GM12801 (cell line): ENCODE results near the gene ADAMTS18.

Experiments used
- CTCF ChIP-seq: IDR thresholded peaks from one replicate; pipeline ENCODE4 v1.5.1; 2011; ENCODE audit warnings: control low read depth; ENCODE audit not compliant: insufficient read length; ENCODE audit errors: extremely low read depth

ADAMTS18 gene

GRCh38 chr16:77393955-77394354 is 40.9 kb downstream of the ADAMTS18 start:
- no peak for TF ChIP-seq CTCF

GRCh38 chr16:77387815-77388209 is 47.0 kb downstream of the ADAMTS18 start:
- no peak for TF ChIP-seq CTCF

GRCh38 chr16:77386831-77387814 is 47.7 kb downstream of the ADAMTS18 start:
- no peak for TF ChIP-seq CTCF

GRCh38 chr16:77385481-77385880 is 49.4 kb downstream of the ADAMTS18 start:
- no peak for TF ChIP-seq CTCF

GRCh38 chr16:77383606-77384187 is 51.1 kb downstream of the ADAMTS18 start:
- TF ChIP-seq CTCF, result no peak

- TF ChIP-seq CTCF, result no peak
Observed at GRCh38 chr16:77376358-77376757, 58.5 kb downstream of the ADAMTS18 start.

- no peak for TF ChIP-seq CTCF
Observed at GRCh38 chr16:77375396-77375795, 59.4 kb downstream of the ADAMTS18 start.
